H9 (cell line): ENCODE measurements around the gene FPGS. TPM values are rescaled to one million over a fixed set of nuclear protein-coding genes. Genes with fewer than 3 reads are reported as not detected.

Experiments
- DNase-seq: peaks from one replicate; pipeline ENCODE4 v3.0.0-alpha.2; 2017
- H2AFZ ChIP-seq: one replicate; pipeline ENCODE4 v1.6.1; 2013; ENCODE audit warnings: mild to moderate bottlenecking, low read length, control low read depth, moderate library complexity
- H2AK5ac ChIP-seq: 2 replicates; pipeline ENCODE4 v1.6.1; 2013; ENCODE audit warnings: low read length, control low read depth, mixed read lengths; ENCODE audit not compliant: insufficient read length
- H2BK120ac ChIP-seq: one replicate; pipeline ENCODE4 v1.6.1; 2013; ENCODE audit warnings: low read depth, mild to moderate bottlenecking, low read length, control low read depth, inconsistent platforms; ENCODE audit not compliant: poor library complexity, severe bottlenecking
- H2BK12ac ChIP-seq: 2 replicates; pipeline ENCODE4 v1.6.1; 2013; ENCODE audit warnings: low read length, control low read depth, mixed read lengths, low read depth; ENCODE audit not compliant: insufficient read length
- H2BK15ac ChIP-seq: 2 replicates; pipeline ENCODE4 v1.6.1; 2013; ENCODE audit warnings: low read depth, low read length, control low read depth
- H2BK20ac ChIP-seq: one replicate; pipeline ENCODE4 v1.6.1; 2013; ENCODE audit warnings: low read depth, mild to moderate bottlenecking, low read length, control low read depth, inconsistent platforms; ENCODE audit not compliant: poor library complexity, severe bottlenecking
- H2BK5ac ChIP-seq: 2 replicates; pipeline ENCODE4 v1.6.1; 2013; ENCODE audit warnings: low read length, control low read depth, mixed read lengths; ENCODE audit not compliant: insufficient read length
- H3K14ac ChIP-seq: 2 replicates; pipeline ENCODE4 v1.6.1; 2013; ENCODE audit warnings: low read length, control low read depth; ENCODE audit not compliant: insufficient read depth
- H3K18ac ChIP-seq: 2 replicates; pipeline ENCODE4 v1.6.1; 2013; ENCODE audit warnings: low read depth, mild to moderate bottlenecking, mixed read lengths, low read length, control low read depth; ENCODE audit not compliant: insufficient read length
- H3K23ac ChIP-seq: 2 replicates; pipeline ENCODE4 v1.6.1; 2013; ENCODE audit warnings: low read length, control low read depth, mixed read lengths, low read depth; ENCODE audit not compliant: insufficient read length
- H3K23me2 ChIP-seq: 2 replicates; pipeline ENCODE4 v1.6.1; 2013; ENCODE audit warnings: low read depth, mild to moderate bottlenecking, mixed read lengths, low read length, control low read depth; ENCODE audit not compliant: insufficient read length, poor library complexity, severe bottlenecking
- H3K27ac ChIP-seq: 2 replicates; pipeline ENCODE4 v1.5.1; 2013; ENCODE audit warnings: low read length, control low read depth, mixed read lengths, low read depth; ENCODE audit not compliant: insufficient read length
- H3K27me3 ChIP-seq: 2 replicates; pipeline ENCODE4 v1.6.1; 2013; ENCODE audit warnings: low read length, control low read depth, inconsistent platforms; ENCODE audit not compliant: insufficient read depth
- H3K4ac ChIP-seq: 2 replicates; pipeline ENCODE4 v1.6.1; 2013; ENCODE audit warnings: low read depth, mild to moderate bottlenecking, control low read depth, inconsistent platforms, low read length, moderate library complexity
- H3K4me1 ChIP-seq: 2 replicates; pipeline ENCODE4 v1.6.1; 2013; ENCODE audit warnings: low read length, control low read depth, inconsistent platforms; ENCODE audit not compliant: insufficient read depth
- H3K4me2 ChIP-seq: 2 replicates; pipeline ENCODE4 v1.6.1; 2013; ENCODE audit warnings: low read length, control low read depth, mixed read lengths; ENCODE audit not compliant: insufficient read length, insufficient read depth
- H3K56ac ChIP-seq: 2 replicates; pipeline ENCODE4 v1.6.1; 2013; ENCODE audit warnings: low read depth, mild to moderate bottlenecking, mixed read lengths, low read length, control low read depth; ENCODE audit not compliant: insufficient read length
- H3K79me1 ChIP-seq: 2 replicates; pipeline ENCODE4 v1.6.1; 2013; ENCODE audit warnings: low read depth, mild to moderate bottlenecking, moderate library complexity, low read length, control low read depth, inconsistent platforms; ENCODE audit not compliant: insufficient read depth, poor library complexity, severe bottlenecking
- H3K79me2 ChIP-seq: 2 replicates; pipeline ENCODE4 v1.6.1; 2013; ENCODE audit warnings: low read length, control low read depth, inconsistent platforms; ENCODE audit not compliant: insufficient read depth
- H3K9ac ChIP-seq: 2 replicates; pipeline ENCODE4 v1.6.1; 2013; ENCODE audit warnings: low read length, control low read depth, mixed read lengths; ENCODE audit not compliant: insufficient read length; ENCODE audit errors: extremely low read depth
- H3K9me3 ChIP-seq: one replicate; pipeline ENCODE4 v1.6.1; 2013; ENCODE audit warnings: low read depth, low read length, inconsistent platforms; ENCODE audit not compliant: control insufficient read depth
- H3T11ph ChIP-seq: one replicate; pipeline ENCODE4 v1.6.1; 2013; ENCODE audit warnings: mild to moderate bottlenecking, low read length, control low read depth, inconsistent platforms
- H4K20me1 ChIP-seq: one replicate; pipeline ENCODE4 v1.6.1; 2013; ENCODE audit not compliant: control insufficient read depth, insufficient read length, insufficient read depth
- H4K5ac ChIP-seq: 2 replicates; pipeline ENCODE4 v1.6.1; 2013; ENCODE audit warnings: low read depth, mild to moderate bottlenecking, mixed read lengths, low read length, control low read depth; ENCODE audit not compliant: insufficient read length
- H4K8ac ChIP-seq: replicated peaks from 2 replicates; pipeline ENCODE4 v1.6.1; 2013; ENCODE audit warnings: low read length, control low read depth, mixed read lengths, low read depth; ENCODE audit not compliant: insufficient read length
- H4K91ac ChIP-seq: 2 replicates; pipeline ENCODE4 v1.6.1; 2013; ENCODE audit warnings: low read depth, mild to moderate bottlenecking, moderate library complexity, mixed read lengths, low read length, control low read depth; ENCODE audit not compliant: insufficient read length
- H3K27ac Mint-ChIP-seq, 3 experiments: 2 replicates in 2 of 3; 3 replicates in 1 of 3; pipeline ENCODE4 v1.8.0; 2020 to 2021; ENCODE audit warnings: mixed read lengths in 3 of 3, mild to moderate bottlenecking in 1 of 3, moderate library complexity in 1 of 3
- H3K27me3 Mint-ChIP-seq: 2 replicates; pipeline ENCODE4 v1.8.0; 2021; ENCODE audit warnings: low read depth, mild to moderate bottlenecking, moderate library complexity, mixed read lengths
- H3K36me3 Mint-ChIP-seq, 3 experiments: 2 replicates in 2 of 3; 3 replicates in 1 of 3; pipeline ENCODE4 v1.8.0; 2020 to 2021; ENCODE audit warnings: low read depth in 3 of 3, mixed read lengths in 3 of 3; ENCODE audit not compliant: insufficient read depth in 1 of 3
- H3K4me1 Mint-ChIP-seq, 2 experiments: 2 replicates each; pipeline ENCODE4 v1.8.0; 2020; ENCODE audit warnings: mixed read lengths in 2 of 2
- H3K4me3 Mint-ChIP-seq, 2 experiments: 2 replicates in 1 of 2; 3 replicates in 1 of 2; pipeline ENCODE4 v1.8.0; 2020 to 2021; ENCODE audit warnings: mild to moderate bottlenecking in 2 of 2, mixed read lengths in 2 of 2, moderate library complexity in 1 of 2
- H3K9me3 Mint-ChIP-seq, 2 experiments: 2 replicates in 1 of 2; 3 replicates in 1 of 2; pipeline ENCODE4 v1.8.0; 2020; ENCODE audit warnings: mild to moderate bottlenecking in 2 of 2, mixed read lengths in 2 of 2, moderate library complexity in 1 of 2
- CTCF ChIP-seq: fragments of 200-600 bp; sonication (generic); conservative IDR thresholded peaks from 3 replicates; pipeline ENCODE4 v1.8.0; 2021; ENCODE audit warnings: antibody characterized with exemption, mild to moderate bottlenecking
- WGBS: extraction: QIAGEN DNeasy Blood & Tissue Kit; methylation state at CpG from one replicate; pipeline ENCODE4 v1.1.7; 2013; ENCODE audit warnings: missing lambda C conversion rate, low lambda C conversion rate, mixed read lengths; ENCODE audit not compliant: insufficient read length; ENCODE audit errors: extremely low coverage; 5-methylcytosine and 5-hydroxymethylcytosine counted together
- total RNA-seq: library from RNA; stranded (reverse); gene quantifications from 2 replicates; pipeline ENCODE4 v1.2.1, GENCODE V29; 2021

Gene FPGS
- total RNA-seq, 1 experiment from 2014 or later, result 68.4 TPM

DNA sequence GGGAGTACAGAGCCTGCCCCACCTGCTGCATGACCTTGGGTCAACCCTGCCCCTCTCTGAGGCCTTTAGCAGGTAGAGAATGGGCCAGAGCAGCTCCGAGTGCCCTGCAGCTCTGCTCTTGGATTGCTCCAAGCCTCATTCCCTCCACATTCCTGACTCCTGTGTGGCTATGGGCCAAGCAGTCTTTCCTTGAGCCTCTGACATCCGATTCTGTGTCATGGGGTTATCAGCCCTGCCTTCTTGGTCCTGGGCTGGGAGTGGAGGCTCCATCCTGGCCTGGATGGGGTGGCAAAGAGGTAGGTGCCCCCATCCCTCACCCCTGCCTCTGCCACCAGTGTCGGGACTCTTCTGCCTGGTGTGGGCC, 13.7 kb downstream of the FPGS start:
- Histone ChIP-seq H3K4me2 (no peak overlapping the region), H3K27ac (no peak overlapping the region)
- H3K4me3 Mint-ChIP-seq, result no peak overlapping the region

More for the DNA sequence above, 13.7 kb downstream of the FPGS start:
- H3K79me1 ChIP-seq, result no peaks in the 10 kb centered on the region
- H4K8ac ChIP-seq, result no peak overlapping the region
- Mint-ChIP-seq H3K36me3 (peaks cover 0 to 44% (median 35%) of the 10 kb centered on the region in 3 experiments; a peak in 5 of 7 replicates), H3K4me1 (no peaks in the 10 kb centered on the region), H3K27me3 (no peaks in the 10 kb centered on the region), H3K27ac (no peak overlapping the region), H3K9me3 (no peaks in the 10 kb centered on the region)
- H3T11ph ChIP-seq, result no peak overlapping the region
- no peak overlapping the region for H2BK12ac ChIP-seq
- no peak overlapping the region for H3K4ac ChIP-seq
- H2AFZ ChIP-seq, result no peak overlapping the region
- no peak overlapping the region for H4K91ac ChIP-seq
- H2AK5ac ChIP-seq, result no peak overlapping the region
- no peak overlapping the region for H2BK120ac ChIP-seq
- H3K23me2 ChIP-seq, result no peaks in the 10 kb centered on the region
- TF ChIP-seq CTCF, result no peak
- WGBS, result no CpG with 5 or more reads among the region's 3 CpGs
- no peak overlapping the region for H2BK5ac ChIP-seq
- H3K9me3 ChIP-seq, result no peaks in the 10 kb centered on the region
- no peak overlapping the region for H3K23ac ChIP-seq
- H3K18ac ChIP-seq, result no peak overlapping the region
- H3K9ac ChIP-seq, result no peak overlapping the region
- no peaks in the 10 kb centered on the region for H3K4me1 ChIP-seq
- H2BK15ac ChIP-seq, result no peak overlapping the region
- H4K20me1 ChIP-seq, result no peaks in the 10 kb centered on the region
- H3K14ac ChIP-seq, result no peak overlapping the region
- no peak overlapping the region for H2BK20ac ChIP-seq
- DNase-seq, result no peak
- H3K27me3 ChIP-seq, result no peaks in the 10 kb centered on the region
- no peaks in the 10 kb centered on the region for H3K79me2 ChIP-seq
- no peak overlapping the region for H3K56ac ChIP-seq
- no peak overlapping the region for H4K5ac ChIP-seq
